ENCODE data around the gene CNKSR1. TPM values are rescaled to one million over a fixed set of nuclear protein-coding genes. Genes with fewer than 3 reads are reported as not detected.
"Not testable (repeated sequence)": the region's sequence is repeated elsewhere in the genome, so short reads cannot be mapped to it uniquely, and the experiment has no call there.

The CNKSR1 gene
- polyA plus RNA-seq, 1 of the 3 experiments (the other 2 are of a cell fraction) = 0.49 TPM

DNA sequence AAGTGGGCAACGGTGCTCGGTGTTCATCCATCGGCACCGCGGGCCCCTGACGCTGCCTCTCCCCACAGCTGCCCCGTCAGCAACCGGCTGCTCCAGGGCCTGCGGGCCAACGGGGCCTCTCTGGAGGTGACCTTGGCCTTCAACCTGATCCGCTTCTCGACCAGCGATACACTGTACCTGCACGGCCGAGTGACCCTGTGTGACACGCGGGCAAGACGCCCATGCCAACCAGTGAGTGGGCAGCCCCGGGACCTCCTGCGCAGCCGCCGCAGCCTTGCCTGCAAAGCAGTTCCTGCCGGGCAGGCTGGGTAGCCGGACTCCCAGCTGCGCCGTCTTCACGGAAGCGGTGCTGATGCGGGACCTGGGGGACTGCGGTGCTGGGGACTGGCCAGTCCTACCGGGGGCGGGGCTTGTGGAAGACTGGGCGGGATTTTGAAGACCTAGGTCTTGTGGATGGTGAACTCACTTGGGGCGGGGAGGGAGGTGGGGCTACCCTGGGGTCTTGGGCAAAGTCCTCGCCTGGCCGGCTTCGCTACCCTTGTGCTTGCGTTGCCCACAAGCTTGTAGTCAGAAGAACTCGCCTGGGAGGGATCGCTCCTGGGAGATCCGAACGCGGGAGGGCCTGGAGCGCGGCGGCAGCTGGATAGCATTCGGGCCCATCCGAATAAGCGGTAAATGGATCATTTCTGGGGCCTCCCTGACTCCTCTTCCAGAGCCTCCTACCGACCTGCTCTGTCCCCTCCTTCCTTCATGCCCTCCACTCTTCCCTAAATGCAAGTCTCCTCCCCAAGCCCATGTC lies 47.9 kb downstream of the CNKSR1 start:
- ChIA-PET POLR2A (no interaction called here), CTCF (interaction anchor here (0.7 to 1.5 kb wide), 3 partner anchors 8 to 56 kb away, joined by 3 to 10 read pairs (median 4); partner anchors contain the start of genes CEP85 and ZNF593)
- no peaks in the 10 kb centered on the region for H3K79me2 ChIP-seq (ENCODE audit: insufficient read depth)
- no peaks in the 10 kb centered on the region for H3K9me3 ChIP-seq
- WGBS (ENCODE audit: low lambda C conversion rate) = 59% methylated on average over 19 of the region's 50 CpGs
- no peaks in the 10 kb centered on the region for H3K9me2 ChIP-seq
- no peak overlapping the region for H3K27ac ChIP-seq (ENCODE audit: low read depth in 2 of 2, low read length in 1 of 2)
- TF ChIP-seq RAD21 (IDR thresholded peaks at IDR 0.05; ENCODE audit: low read length) = no peak
- TF ChIP-seq, protein P1, sequence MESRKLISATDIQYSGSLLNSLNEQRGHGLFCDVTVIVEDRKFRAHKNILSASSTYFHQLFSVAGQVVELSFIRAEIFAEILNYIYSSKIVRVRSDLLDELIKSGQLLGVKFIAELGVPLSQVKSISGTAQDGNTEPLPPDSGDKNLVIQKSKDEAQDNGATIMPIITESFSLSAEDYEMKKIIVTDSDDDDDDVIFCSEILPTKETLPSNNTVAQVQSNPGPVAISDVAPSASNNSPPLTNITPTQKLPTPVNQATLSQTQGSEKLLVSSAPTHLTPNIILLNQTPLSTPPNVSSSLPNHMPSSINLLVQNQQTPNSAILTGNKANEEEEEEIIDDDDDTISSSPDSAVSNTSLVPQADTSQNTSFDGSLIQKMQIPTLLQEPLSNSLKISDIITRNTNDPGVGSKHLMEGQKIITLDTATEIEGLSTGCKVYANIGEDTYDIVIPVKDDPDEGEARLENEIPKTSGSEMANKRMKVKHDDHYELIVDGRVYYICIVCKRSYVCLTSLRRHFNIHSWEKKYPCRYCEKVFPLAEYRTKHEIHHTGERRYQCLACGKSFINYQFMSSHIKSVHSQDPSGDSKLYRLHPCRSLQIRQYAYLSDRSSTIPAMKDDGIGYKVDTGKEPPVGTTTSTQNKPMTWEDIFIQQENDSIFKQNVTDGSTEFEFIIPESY (IDR thresholded peaks at IDR 0.05; ENCODE audit: borderline replicate concordance, low read depth) = no peak
- TF ChIP-seq, protein P2, sequence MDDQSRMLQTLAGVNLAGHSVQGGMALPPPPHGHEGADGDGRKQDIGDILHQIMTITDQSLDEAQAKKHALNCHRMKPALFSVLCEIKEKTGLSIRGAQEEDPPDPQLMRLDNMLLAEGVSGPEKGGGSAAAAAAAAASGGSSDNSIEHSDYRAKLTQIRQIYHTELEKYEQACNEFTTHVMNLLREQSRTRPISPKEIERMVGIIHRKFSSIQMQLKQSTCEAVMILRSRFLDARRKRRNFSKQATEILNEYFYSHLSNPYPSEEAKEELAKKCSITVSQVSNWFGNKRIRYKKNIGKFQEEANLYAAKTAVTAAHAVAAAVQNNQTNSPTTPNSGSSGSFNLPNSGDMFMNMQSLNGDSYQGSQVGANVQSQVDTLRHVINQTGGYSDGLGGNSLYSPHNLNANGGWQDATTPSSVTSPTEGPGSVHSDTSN (IDR thresholded peaks at IDR 0.05) = no peak
- TF ChIP-seq, protein P3, sequence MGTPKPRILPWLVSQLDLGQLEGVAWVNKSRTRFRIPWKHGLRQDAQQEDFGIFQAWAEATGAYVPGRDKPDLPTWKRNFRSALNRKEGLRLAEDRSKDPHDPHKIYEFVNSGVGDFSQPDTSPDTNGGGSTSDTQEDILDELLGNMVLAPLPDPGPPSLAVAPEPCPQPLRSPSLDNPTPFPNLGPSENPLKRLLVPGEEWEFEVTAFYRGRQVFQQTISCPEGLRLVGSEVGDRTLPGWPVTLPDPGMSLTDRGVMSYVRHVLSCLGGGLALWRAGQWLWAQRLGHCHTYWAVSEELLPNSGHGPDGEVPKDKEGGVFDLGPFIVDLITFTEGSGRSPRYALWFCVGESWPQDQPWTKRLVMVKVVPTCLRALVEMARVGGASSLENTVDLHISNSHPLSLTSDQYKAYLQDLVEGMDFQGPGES (IDR thresholded peaks at IDR 0.05; ENCODE audit: low read depth, low read length) = no peak
- TF ChIP-seq SIN3A (IDR thresholded peaks at IDR 0.05; ENCODE audit: borderline replicate concordance, low read depth, low read length) = no peak
- TF ChIP-seq, protein P4, sequence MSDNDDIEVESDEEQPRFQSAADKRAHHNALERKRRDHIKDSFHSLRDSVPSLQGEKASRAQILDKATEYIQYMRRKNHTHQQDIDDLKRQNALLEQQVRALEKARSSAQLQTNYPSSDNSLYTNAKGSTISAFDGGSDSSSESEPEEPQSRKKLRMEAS (IDR thresholded peaks at IDR 0.05; ENCODE audit: low read depth) = no peak
- no peak for TF ChIP-seq GATA2 (CRISPR knock-in tag; IDR thresholded peaks at IDR 0.05)
- no peak for TF ChIP-seq JUND (IDR thresholded peaks at IDR 0.05)
- no peak for TF ChIP-seq FOXJ3 (CRISPR knock-in tag; IDR thresholded peaks at IDR 0.05)
- no peak for TF ChIP-seq TAF1 (IDR thresholded peaks at IDR 0.05; ENCODE audit: borderline replicate concordance, low read depth, low read length)
- no peak overlapping the region for H3K4me2 ChIP-seq
- peaks cover 9% of the 10 kb centered on the region; the same call in 1 of the 2 replicates for H3K27me3 ChIP-seq (ENCODE audit: insufficient read depth)
- H2AFZ ChIP-seq (ENCODE audit: low read depth) = peak overlapping the region; percentile 31; the same call in 1 of the 2 replicates
- no peak overlapping the region for H3K9ac ChIP-seq
- H4K20me1 ChIP-seq (ENCODE audit: insufficient read depth) = no peaks in the 10 kb centered on the region
- DNase-seq = peak; percentile 87
- H3K36me3 ChIP-seq (replicated peaks in 1 of 2; ENCODE audit: control insufficient read depth in 1 of 2, insufficient read depth in 2 of 2, low read length in 1 of 2) = no peaks in the 10 kb centered on the region
- H3K4me3 ChIP-seq (ENCODE audit: low read depth in 2 of 2, low read length in 1 of 2) = peak overlapping the region in 1 of 2 experiments; percentile 26; a peak in 2 of 4 replicates
- peaks cover 0 to 2% of the 10 kb centered on the region in 2 experiments; a peak in 1 of 4 replicates for H3K4me1 ChIP-seq (ENCODE audit: control insufficient read depth in 1 of 2, insufficient read depth in 2 of 2, low read depth in 1 of 2, low read length in 1 of 2)
- H3F3A ChIP-seq (replicated peaks; ENCODE audit: insufficient read depth) = no peaks in the 10 kb centered on the region

DNA sequence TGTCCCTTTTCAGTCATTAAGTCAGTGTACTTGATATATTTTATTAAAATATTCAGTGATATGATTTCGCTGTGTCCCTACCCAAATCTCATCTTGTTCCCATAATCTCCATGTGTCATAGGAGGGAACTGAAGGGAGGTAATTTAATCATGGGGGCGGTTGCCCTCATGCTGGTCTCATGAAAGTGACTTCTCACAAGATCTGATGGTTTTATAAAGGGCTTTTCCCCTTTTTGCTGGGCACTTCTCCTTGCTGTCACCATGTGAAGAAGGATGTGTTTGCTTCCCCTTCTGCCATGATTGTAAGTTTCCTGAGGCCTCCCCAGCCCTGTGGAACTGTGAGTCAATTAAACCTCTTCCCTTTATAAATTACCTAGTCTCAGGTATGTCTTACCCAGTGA lies 53.4 kb downstream of the CNKSR1 start:
- H4K20me1 ChIP-seq (ENCODE audit: insufficient read depth); H3K9ac ChIP-seq; H3F3A ChIP-seq (replicated peaks; ENCODE audit: insufficient read depth); H3K4me2 ChIP-seq; H3K36me3 ChIP-seq (replicated peaks in 1 of 2; ENCODE audit: control insufficient read depth in 1 of 2, insufficient read depth in 2 of 2, low read length in 1 of 2); POLR2A ChIA-PET; DNase-seq; H3K9me3 ChIP-seq; H3K4me3 ChIP-seq (ENCODE audit: low read depth in 2 of 2, low read length in 1 of 2); H3K27me3 ChIP-seq (ENCODE audit: insufficient read depth); H3K9me2 ChIP-seq; H3K27ac ChIP-seq (ENCODE audit: low read depth in 2 of 2, low read length in 1 of 2); H2AFZ ChIP-seq (ENCODE audit: low read depth); H3K4me1 ChIP-seq (ENCODE audit: control insufficient read depth in 1 of 2, insufficient read depth in 2 of 2, low read depth in 1 of 2, low read length in 1 of 2): not testable (repeated sequence)
- WGBS (ENCODE audit: low lambda C conversion rate) = 73% methylated on average over 2 of the region's 2 CpGs
- CTCF ChIA-PET = interaction anchor here (1.2 to 3.5 kb wide), 4 partner anchors 18 to 126 kb away, joined by 3 to 12 read pairs (median 6); partner anchors contain the start of genes C1orf232 and ZNF593
- peaks cover 14% of the 10 kb centered on the region for H3K79me2 ChIP-seq (ENCODE audit: insufficient read depth)
